ENCODE results near the gene PPP1R37. TPM values are rescaled to one million over a fixed set of nuclear protein-coding genes. Genes with fewer than 3 reads are reported as not detected.

Gene PPP1R37
- total RNA-seq, 4 donors from 2014 or later = 34.9 to 59.7 (median 42.9) TPM

GRCh38 chr19:45163751-45164460 lies 70.9 kb downstream of the PPP1R37 start:
- H3K9me3 ChIP-seq = no peaks in the 10 kb centered on the region
- TF ChIP-seq POLR2A (IDR thresholded peaks at IDR 0.05) (no peak), CTCF (IDR thresholded peaks at IDR 0.05) (no peak)
- H3K27ac ChIP-seq = no peak overlapping the region
- DNase-seq = no peak
- H3K27me3 ChIP-seq = no peaks in the 10 kb centered on the region
- peaks cover 0 to 15% of the 10 kb centered on the region in 2 donors for H3K4me1 ChIP-seq
- WGBS, 2 donors = 86 to 89% methylated on average over 14 to 15 of the region's 15 CpGs
- H3K36me3 ChIP-seq = no peaks in the 10 kb centered on the region
- intact Hi-C loops (cut with DNase I) = no loop called here
- no peak overlapping the region for H3K4me3 ChIP-seq (replicated peaks in 1 of 3)

GRCh38 chr19:45164577-45165335 lies 71.8 kb downstream of the PPP1R37 start:
- no peak overlapping the region for H3K4me3 ChIP-seq (replicated peaks in 1 of 3)
- WGBS, 2 donors = 42% methylated on average over 12 of the region's 27 CpGs; no CpG with 5 or more reads in 1 of the 2 donors
- intact Hi-C loops (cut with DNase I) = no loop called here
- H3K27me3 ChIP-seq = no peaks in the 10 kb centered on the region
- H3K9me3 ChIP-seq = no peaks in the 10 kb centered on the region
- peak; percentile 87 to 90 for DNase-seq
- H3K27ac ChIP-seq = no peak overlapping the region
- H3K4me1 ChIP-seq = peaks cover 0 to 15% of the 10 kb centered on the region in 2 donors
- H3K36me3 ChIP-seq = no peaks in the 10 kb centered on the region
- TF ChIP-seq POLR2A (IDR thresholded peaks at IDR 0.05) = no peak
- no peak for TF ChIP-seq CTCF (IDR thresholded peaks at IDR 0.05)

- Histone ChIP-seq H3K27ac (no peak overlapping the region), H3K27me3 (no peaks in the 10 kb centered on the region), H3K4me1 (peaks cover 0 to 8% of the 10 kb centered on the region in 2 donors), H3K4me3 (replicated peaks in 1 of 3) (no peak overlapping the region), H3K9me3 (no peaks in the 10 kb centered on the region), H3K36me3 (no peaks in the 10 kb centered on the region)
- TF ChIP-seq CTCF (IDR thresholded peaks at IDR 0.05) = no peak
- TF ChIP-seq POLR2A (IDR thresholded peaks at IDR 0.05) = no peak
- WGBS, 2 donors = 67 to 74% methylated on average over 13 to 14 of the region's 14 CpGs
- intact Hi-C loops (cut with DNase I) = no loop called here
- DNase-seq = no peak
Measured at GRCh38 chr19:45166723-45167252, 73.8 kb downstream of the PPP1R37 start.

DNA sequence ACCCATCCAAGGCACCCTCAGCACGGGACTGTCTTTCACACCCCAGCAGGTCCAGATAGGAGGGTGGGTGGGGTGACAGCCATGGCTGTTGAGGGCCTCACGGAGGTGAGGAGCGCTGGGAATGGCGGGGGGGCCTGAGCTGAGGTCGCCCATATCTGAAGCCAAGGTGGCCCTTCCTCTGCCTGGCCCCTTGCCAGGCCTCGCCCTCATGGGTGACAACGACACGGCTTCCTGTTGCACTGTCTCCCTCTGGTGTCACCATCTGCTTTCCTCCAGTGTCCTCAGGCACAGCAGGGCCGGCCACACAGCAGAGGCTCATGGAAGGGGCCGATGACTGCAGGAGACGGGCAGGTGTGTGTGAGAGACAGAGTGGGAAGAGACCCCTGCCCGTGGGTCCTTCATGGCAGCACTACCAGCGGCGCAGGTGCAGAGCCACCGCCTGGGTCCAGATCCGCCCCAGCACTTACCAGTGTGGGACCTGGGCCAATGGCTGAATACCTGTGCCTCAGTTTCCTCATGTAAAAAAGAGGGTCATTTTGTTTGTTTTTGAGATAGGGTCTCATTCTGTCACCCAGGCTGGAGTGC lies 75.9 kb downstream of the PPP1R37 start:
- no peak for DNase-seq

More for the DNA sequence above, 75.9 kb downstream of the PPP1R37 start:
- Histone ChIP-seq H3K36me3 (no peaks in the 10 kb centered on the region), H3K4me1 (peaks cover 0 to 15% of the 10 kb centered on the region in 2 donors), H3K27me3 (no peaks in the 10 kb centered on the region), H3K4me3 (replicated peaks in 1 of 3) (no peak overlapping the region), H3K9me3 (no peaks in the 10 kb centered on the region), H3K27ac (no peak overlapping the region)
- intact Hi-C loops (cut with DNase I) = no loop called here
- WGBS, 2 donors = 89% methylated on average over 13 to 14 of the region's 16 CpGs
- TF ChIP-seq CTCF (IDR thresholded peaks at IDR 0.05) (no peak), POLR2A (IDR thresholded peaks at IDR 0.05) (no peak)

All from thyroid gland (tissue), 4 donors.